ENCODE results near the gene CXCL1.
"Not testable (repeated sequence)": the region's sequence is repeated elsewhere in the genome, so short reads cannot be mapped to it uniquely, and the experiment has no call there.

GRCh38 chr4:73899338-73899737 is 30.1 kb downstream of the CXCL1 start:
- not testable (repeated sequence) for TF ChIP-seq CTCF (IDR thresholded peaks at IDR 0.05); POLR2A (IDR thresholded peaks at IDR 0.05; ENCODE audit: low read depth); EP300 (IDR thresholded peaks at IDR 0.05)

All from esophagus muscularis mucosa (tissue), 4 donors.